AG08395 (cell line): Measurements from ENCODE around the gene AMZ2.
A peak's percentile ranks its signal among the peaks of the same experiment; 100 is the strongest.
"Not testable (repeated sequence)": the region's sequence is repeated elsewhere in the genome, so short reads cannot be mapped to it uniquely, and the experiment has no call there.

ENCODE experiments used
- DNase-seq: peaks from one replicate; pipeline ENCODE4 v3.0.0; 2012; ENCODE audit warnings: mixed read lengths, low spot score

AMZ2 gene

DNA sequence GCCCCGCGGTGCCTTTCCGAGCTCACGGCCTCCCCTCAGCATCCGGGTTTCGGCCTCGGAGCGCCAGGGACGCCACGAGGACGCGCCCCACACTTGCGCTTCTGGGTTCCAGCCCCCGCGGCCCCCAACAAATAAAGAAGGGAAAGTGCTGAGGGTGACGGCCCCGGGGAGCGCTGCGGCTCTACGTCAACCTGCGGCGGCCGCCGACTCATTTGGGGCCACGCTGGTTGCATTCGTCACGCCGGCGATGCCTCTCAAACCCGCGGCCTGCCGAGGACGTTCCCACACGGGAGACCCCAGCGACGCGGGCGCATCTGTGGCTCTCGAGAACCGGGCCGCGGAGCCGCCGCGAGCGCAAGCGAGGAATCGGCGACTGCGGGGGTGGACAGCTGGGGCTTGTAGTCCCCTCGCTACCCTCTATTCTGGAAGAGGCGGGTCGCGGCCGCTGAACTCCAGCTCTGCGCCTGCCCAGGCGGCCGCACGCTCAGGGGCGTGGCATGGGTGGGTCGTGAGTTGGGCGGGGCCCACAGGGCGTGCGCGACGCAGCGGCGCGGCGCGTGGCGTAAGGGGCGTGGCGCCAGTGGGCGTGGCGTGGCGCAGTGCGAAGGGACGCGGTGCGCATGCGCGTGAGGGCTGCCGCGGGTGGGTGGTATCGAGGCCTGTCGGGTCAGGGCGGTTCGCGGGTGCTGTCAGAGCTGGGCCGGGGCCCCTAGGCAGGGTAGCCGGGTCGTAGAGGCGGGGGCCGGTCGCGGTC, at the start of gene AMZ2:
Gene AMZ2 (plus strand): TSS at position 599 of the 754 bp plus-strand sequence. CDS start 2,145 bp downstream, outside the sequence.
- DNase-seq: peak; percentile 97

- DNase-seq: no peak
These were observed 48.7 kb upstream of the AMZ2 start for GRCh38 chr17:68198931-68199836.

DNA sequence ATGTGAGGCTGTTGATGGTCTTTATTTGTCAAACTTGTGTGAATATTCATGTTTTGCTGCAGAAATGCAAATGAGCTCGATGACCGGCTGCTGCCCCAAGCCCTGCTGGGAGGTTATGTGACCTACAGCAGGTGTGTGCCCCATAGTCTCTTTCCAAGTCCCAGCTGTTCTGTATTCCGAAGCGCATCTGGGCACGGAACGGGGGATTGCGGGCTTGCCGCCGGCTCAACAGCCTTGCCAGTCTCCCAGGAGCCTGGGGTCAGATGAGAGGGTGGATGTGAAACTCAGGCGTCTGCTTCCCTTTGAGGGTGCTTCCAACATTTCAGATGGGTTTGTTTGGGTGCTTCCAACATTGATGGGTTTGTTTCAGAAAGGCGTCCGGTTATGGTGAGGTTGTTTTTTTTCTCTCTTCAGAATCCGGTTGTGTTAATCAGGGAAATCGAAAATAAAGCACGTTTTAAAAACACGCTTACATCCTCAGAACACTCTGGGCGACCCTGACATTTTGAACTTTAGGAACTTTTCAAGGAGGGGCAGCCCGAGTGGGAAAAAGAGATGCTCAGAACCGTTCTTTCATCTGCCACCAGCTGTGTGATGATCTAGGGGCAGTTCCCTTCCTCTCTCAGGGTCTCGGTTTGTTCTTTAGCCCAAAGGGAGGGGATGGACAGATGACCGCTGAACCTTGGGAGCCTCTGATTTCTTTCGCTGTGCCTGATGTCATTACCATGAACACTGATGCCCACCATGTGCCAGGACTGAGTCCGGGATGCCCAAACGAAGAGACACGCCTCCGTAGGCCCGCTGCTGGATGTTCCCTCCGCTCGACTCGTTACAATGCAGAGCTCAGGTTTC, 47.8 kb upstream of the AMZ2 start:
- DNase-seq: no peak

DNA sequence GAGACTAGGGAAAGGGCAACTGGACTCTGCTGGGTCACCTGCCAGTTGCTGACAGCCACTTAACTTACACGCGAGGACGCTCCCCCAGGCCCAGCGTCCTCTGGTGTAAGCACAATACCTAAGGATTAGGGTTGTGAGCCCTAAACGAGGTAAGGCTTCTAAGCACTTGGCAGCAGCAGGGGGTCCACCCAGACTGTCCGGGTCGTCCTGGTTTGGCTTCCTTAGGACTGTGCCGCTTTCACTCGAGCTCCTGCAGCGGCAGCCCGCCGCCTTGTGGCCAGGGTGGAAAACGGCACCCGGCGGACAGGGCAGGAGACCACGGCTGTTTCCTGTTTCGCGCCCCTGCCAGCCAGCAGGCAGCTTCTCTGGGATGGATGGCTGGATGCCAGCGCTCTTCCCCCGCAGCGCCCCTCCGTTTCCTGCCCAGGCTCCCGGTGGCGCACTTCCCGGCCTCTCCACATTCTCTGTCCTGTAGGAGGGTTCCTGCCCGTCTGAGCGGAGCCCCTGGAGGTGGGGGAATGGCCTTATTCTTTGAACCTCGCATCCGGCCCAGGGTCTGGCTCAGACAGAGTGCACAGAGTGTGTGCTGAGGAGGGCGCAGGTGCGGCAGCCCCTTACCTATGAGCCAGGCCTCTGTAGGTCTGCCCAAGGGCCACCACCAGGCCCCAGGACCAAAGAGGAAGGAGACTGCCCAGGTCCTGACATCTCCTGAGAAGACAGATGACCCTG, 47.0 kb upstream of the AMZ2 start:
- DNase-seq: peak; percentile 62

DNA sequence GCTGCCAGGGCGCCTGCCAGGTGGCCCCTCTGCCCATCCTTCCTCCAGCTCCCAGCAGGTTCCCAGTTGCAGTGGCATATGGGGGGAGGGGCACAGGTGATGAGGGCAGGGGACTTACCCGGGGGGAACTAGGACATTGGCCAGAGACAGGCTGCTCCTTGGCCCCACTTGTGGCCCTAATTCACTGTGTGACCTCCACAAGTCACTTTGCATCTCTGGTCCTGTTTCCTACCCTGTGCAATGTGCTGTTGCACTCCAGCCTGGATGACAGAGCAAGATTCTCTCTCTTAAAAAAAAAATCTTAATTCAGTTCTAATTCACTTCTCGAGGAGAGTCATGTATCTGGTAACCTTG, 46.4 kb upstream of the AMZ2 start:
- not testable (repeated sequence) for DNase-seq

- DNase-seq: not testable (repeated sequence)
These were observed 45.5 kb upstream of the AMZ2 start for GRCh38 chr17:68202321-68202720.

DNA sequence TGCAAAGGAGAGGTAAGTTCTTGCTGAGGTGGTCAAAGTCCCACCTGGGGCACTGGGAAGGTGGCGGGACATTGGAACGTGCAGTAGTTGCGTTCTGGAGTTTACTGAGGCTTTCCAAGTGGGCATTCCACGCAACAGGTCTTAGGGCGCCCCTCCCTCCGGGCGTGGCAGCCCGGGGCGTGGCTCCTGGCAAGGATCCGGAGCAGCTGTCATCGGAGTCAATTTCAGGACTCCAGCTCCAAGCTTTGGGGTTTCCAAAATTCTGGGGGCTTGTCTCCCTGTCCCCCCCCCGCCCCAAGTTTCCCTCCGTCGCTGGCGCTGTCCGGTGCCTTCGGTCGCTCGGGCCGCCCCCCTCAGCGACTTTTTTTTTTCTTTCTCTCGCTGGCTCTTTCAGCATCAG, 43.1 kb upstream of the AMZ2 start:
- no peak for DNase-seq

DNA sequence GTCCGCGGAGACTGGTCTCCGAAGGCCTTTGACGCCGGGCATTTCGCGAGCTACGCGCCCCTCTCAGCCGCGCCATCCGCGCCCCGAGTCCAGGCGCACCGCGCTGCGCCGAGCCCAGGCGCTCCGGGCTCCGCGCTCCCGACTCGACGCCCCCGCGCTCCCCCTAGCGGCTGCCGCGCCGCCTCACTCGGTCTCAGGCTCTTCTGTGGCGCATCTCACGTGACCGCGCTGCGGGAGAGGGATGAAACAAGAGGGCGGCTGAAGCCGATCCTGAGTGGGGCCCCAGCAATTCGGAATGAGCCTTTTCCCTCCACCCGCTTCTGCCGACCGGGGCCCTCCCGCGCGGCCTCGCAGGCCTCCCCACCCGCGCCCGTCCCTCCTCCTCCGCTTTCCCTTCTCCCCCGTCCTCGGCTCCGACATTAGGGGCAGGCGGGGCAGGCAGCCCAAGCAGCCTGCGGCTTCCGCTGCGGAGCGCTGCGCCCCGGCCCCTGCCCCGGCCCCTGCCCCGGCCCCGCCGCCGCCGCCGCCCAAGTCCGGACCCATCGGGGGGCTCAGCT, 42.5 kb upstream of the AMZ2 start:
- DNase-seq: peak; percentile 88

GRCh38 chr17:68205808-68206720, 41.8 kb upstream of the AMZ2 start:
- DNase-seq: no peak

- DNase-seq: no peak
These were observed 40.1 kb upstream of the AMZ2 start for GRCh38 chr17:68207651-68208253.

- not testable (repeated sequence) for DNase-seq
These were observed 39.2 kb upstream of the AMZ2 start for GRCh38 chr17:68208651-68209050.

DNA sequence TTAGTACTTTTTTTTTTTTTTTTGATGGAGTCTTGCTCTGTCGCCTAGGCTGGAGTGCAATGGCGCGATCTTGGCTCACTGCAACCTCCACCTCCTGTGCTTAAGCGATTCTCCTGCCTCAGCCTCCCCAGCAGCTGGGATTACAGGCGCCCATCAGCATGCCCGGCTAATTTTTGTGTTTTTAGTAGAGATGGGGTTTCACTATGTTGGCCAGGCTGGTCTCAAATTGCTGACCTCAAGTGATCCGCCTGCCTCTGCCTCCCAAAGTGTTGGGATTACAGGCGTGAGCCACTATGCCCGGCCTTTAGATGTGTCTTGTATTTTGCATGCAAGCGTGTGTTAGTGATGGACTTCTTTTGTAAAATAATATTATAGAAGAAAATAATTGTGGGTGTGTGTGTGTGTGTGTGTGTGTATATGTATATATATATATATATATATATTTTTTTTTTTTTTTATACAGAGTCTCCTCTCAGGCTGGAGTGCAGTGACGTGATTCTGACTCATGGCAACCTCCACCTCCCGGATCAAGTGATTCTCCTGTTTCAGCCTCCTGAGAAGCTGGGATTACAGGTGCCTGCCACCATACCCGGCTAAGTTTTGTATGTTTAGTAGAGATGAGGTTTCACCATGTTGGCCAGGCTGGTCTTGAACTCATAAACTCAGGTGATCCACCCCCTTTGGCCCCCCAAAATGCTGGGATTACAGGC, 38.5 kb upstream of the AMZ2 start:
- DNase-seq: not testable (repeated sequence)

- no peak for DNase-seq
These were observed 37.1 kb upstream of the AMZ2 start for GRCh38 chr17:68210570-68211315.

DNA sequence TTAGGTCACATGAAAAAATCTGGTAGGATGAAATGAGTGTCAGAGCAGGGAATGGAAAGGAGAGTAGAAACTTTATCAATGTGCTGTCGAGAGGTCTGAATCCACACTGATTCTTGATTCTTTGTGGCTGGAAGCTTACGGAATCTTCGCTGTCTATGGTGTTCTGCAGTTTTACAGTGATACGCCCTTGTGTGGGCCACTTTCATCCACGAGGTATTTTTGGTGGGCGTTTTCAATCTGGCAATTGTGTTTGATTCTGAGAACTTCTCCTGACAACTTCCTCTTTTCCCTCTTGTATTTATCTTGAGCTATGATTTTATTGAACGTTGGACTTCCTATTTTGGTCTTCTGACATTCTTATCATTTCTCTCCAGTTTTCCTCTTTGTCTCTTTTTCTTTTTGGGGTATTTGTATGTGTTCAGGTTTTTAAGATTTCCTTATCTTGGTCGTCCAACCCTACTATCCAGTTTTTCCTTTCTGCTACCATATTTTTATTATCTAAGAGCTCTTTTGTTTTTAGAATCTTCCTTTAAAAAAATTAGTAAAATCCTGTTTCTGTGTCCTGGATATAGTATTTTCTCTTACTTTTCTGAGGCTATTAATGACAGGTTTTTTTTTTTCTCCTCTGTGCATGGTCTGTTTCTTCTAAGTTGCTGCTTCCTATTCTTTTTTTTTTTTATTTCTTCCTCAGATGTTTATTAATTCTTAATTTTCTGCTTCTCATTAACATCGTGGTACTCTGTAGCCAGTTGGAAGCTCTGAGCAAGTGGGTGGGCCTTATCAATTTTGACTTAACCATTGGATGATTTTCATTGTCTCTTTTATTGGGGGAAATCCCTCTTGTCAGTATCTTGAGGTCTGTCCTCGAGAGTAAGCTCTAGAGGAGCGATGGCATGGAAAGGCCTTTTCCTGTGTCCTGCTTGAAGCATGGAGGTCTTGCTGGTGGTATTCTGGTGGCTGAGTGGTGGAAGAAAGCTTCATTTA, 34.1 kb upstream of the AMZ2 start:
- DNase-seq: not testable (repeated sequence)

DNA sequence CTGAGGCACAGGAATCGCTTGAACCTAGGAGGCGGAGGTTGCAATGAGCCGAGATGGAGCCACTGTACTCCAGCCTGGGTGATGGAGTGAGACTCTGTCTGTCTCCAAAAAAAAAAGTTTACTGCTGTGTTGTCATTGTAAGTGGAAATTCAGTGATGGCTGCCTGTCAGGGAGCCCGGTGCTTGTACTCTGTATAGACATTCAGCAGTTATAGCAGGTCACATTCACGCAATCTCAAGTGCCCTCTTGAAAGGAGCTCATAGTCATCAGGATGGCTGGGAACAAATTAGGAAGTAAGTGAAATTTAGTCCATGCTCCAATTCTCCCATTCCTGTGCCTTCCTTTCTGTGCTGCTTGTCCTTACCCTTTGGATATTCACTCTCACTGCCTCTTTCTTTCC, 32.4 kb upstream of the AMZ2 start:
- DNase-seq: not testable (repeated sequence)

DNA sequence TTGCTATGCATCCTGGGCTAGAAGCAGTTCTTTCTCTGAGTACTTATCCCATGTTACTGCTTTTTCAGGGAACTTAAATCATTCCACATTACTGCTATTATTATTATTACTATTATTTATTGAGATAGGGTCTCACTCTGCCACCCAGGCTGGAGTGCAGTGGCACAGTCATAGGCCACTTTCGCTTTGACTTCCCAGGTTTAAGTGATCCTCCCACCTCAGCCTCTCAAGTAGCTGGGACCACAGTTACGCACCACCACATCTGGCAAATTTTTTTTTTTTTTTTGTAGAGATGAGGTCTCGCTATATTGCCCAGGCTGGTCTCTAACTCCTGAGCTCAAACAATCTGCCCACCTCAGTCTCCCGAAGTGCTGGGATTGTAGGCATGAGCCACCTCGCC, 28.4 kb upstream of the AMZ2 start:
- DNase-seq: not testable (repeated sequence)

GRCh38 chr17:68220186-68220585, 27.7 kb upstream of the AMZ2 start:
- DNase-seq: not testable (repeated sequence)
